ENCODE results near the gene LRG1.

DNA sequence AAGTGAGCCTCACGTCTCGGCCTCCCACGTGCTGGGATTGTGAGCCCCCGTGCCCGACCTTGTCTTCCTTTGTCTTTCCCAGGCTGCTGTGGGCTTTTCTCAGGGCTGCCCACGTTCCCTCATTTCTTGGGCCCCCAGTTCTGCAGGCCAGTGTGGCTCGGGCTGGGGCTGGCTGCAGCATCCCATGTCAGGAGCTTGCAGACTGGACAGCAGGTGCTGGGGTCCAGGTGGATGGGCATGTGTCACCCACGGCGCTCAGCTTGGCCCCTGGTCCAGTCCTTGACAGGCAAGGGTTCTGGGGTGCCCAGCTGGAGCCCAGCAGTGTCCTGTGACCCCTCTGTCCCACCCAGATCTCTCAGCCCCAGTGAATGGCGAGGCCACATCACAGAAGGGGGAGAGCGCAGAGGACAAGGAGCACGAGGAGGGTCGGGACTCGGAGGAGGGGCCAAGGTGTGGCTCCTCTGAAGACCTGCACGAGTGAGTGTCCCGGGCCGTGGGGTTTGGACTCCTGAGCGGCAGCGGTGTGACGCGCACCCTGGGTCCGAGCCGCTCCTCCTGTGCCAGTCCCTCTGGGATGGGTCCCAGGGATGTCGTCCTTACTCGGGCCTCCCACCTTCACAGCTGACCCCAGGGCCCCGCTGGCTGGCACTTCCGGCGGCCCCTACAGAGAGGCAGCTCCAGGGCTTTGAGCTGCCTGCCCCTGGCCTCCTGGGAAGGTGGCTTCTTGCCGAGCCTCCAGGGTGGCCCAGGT, 38.8 kb downstream of the LRG1 start:
- TF ChIP-seq, protein P1, sequence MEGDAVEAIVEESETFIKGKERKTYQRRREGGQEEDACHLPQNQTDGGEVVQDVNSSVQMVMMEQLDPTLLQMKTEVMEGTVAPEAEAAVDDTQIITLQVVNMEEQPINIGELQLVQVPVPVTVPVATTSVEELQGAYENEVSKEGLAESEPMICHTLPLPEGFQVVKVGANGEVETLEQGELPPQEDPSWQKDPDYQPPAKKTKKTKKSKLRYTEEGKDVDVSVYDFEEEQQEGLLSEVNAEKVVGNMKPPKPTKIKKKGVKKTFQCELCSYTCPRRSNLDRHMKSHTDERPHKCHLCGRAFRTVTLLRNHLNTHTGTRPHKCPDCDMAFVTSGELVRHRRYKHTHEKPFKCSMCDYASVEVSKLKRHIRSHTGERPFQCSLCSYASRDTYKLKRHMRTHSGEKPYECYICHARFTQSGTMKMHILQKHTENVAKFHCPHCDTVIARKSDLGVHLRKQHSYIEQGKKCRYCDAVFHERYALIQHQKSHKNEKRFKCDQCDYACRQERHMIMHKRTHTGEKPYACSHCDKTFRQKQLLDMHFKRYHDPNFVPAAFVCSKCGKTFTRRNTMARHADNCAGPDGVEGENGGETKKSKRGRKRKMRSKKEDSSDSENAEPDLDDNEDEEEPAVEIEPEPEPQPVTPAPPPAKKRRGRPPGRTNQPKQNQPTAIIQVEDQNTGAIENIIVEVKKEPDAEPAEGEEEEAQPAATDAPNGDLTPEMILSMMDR (IDR thresholded peaks at IDR 0.05): no peak
- TF ChIP-seq POLR2A (IDR thresholded peaks at IDR 0.05): no peak

Measured in adrenal gland (tissue), 5 donors.